Right lobe of liver (tissue), 4 donors: Measurements from ENCODE around the gene POTEG.
"Not testable (repeated sequence)": the region's sequence is repeated elsewhere in the genome, so short reads cannot be mapped to it uniquely, and the experiment has no call there.

Experiments used
- CTCF ChIP-seq, 4 donors: fragments of 200-600 bp in 3 of 4; fragments of 450-650 bp in 1 of 4; IDR thresholded peaks; one replicate each; pipeline versions ENCODE4 v1.5.1 to v1.8.0; 2016 to 2022; ENCODE audit warnings: antibody characterized with exemption in 4 of 4, mild to moderate bottlenecking in 2 of 4
- POLR2A ChIP-seq: fragments of 450-650 bp; IDR thresholded peaks from one replicate; pipeline ENCODE4 v1.6.1; 2017; ENCODE audit warnings: antibody characterized with exemption, mild to moderate bottlenecking
- donor health status: DM: no; HTN: no; CAD: no.
- donor health status: DM: no; HTN: no; CAD: no.
- donor health status: DM: no; HTN: yes; CAD: no.

- TF ChIP-seq POLR2A; CTCF (IDR thresholded peaks at IDR 0.05): not testable (repeated sequence)
Observed at GRCh38 chr14:19434241-19434640, at the start of gene POTEG.
